ENCODE measurements around the gene MEDAG.

- TF ChIP-seq CTCF (IDR thresholded peaks at IDR 0.05 in 8 of 11, conservative IDR thresholded peaks at IDR 0.05 in 3 of 11) (no peak), POLR2A (IDR thresholded peaks at IDR 0.05) (no peak), POLR2AphosphoS5 (IDR thresholded peaks at IDR 0.05) (no peak)
Measured at GRCh38 chr13:30861836-30862467, 44.1 kb upstream of the MEDAG start.
